ENCODE results near the gene BRIP1.

DNA sequence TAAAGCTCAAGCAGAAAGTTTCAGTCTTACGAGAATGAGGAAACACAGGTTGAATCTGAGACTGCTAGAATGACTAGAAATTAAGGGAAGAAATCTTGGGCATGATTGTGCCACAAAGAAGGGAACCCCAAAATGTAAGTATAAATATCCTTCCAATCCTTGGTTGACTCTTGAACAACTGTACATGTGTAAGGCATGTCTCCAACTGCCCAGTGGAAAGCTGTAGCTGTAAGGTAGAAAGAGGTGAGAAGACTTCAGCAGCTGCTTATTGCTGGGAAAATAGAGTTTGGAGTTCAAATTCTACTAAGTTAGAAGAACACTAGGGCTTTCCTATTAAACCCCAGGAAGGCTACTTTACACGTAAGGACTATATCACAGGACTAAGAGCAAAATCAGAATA, 212.6 kb downstream of the BRIP1 start:
- TF ChIP-seq, protein P1, sequence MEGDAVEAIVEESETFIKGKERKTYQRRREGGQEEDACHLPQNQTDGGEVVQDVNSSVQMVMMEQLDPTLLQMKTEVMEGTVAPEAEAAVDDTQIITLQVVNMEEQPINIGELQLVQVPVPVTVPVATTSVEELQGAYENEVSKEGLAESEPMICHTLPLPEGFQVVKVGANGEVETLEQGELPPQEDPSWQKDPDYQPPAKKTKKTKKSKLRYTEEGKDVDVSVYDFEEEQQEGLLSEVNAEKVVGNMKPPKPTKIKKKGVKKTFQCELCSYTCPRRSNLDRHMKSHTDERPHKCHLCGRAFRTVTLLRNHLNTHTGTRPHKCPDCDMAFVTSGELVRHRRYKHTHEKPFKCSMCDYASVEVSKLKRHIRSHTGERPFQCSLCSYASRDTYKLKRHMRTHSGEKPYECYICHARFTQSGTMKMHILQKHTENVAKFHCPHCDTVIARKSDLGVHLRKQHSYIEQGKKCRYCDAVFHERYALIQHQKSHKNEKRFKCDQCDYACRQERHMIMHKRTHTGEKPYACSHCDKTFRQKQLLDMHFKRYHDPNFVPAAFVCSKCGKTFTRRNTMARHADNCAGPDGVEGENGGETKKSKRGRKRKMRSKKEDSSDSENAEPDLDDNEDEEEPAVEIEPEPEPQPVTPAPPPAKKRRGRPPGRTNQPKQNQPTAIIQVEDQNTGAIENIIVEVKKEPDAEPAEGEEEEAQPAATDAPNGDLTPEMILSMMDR (conservative IDR thresholded peaks at IDR 0.05; ENCODE audit: low read depth in 2 of 2) = no peak
- TF ChIP-seq POLR2AphosphoS5 (IDR thresholded peaks at IDR 0.05; ENCODE audit: low read depth) (no peak), EZH2phosphoT487 (IDR thresholded peaks at IDR 0.05; ENCODE audit: unreplicated experiment) (no peak), REST (IDR thresholded peaks at IDR 0.05; ENCODE audit: unreplicated experiment) (no peak), EZH2 (IDR thresholded peaks at IDR 0.05; ENCODE audit: low read depth, unreplicated experiment) (no peak), ZNF114 (CRISPR knock-in tag; IDR thresholded peaks at IDR 0.05) (no peak), JUNB (IDR thresholded peaks at IDR 0.05; ENCODE audit: unreplicated experiment) (no peak)

Measured in GM23338 (cell line).